ENCODE data around the gene PIAS4.

Gene PIAS4

GRCh38 chr19:4062419-4063368 is 55.2 kb downstream of the PIAS4 start:
- no peak overlapping the region for H3K27ac ChIP-seq (ENCODE audit: low read length)
- H3K4me1 ChIP-seq (ENCODE audit: insufficient read depth, low read length), result peaks cover 27% of the 10 kb centered on the region
- H2AFZ ChIP-seq (ENCODE audit: low read depth, low read length), result no peak overlapping the region

GRCh38 chr19:4063369-4064148 is 56.0 kb downstream of the PIAS4 start:
- peaks cover 49% of the 10 kb centered on the region for H3K36me3 ChIP-seq (ENCODE audit: insufficient read depth, low read length)

More at GRCh38 chr19:4062419-4063368, 55.2 kb downstream of the PIAS4 start:
- Histone ChIP-seq H3K79me2 (ENCODE audit: insufficient read depth, low read length) (peaks cover 84% of the 10 kb centered on the region), H3K4me3 (ENCODE audit: low read depth in 1 of 2, low read length in 2 of 2) (no peak overlapping the region), H3K9ac (ENCODE audit: low read depth, low read length) (peak overlapping the region; percentile 8; the same call in 1 of the 2 replicates), H3K4me2 (ENCODE audit: insufficient read depth, low read length) (peak overlapping the region; percentile 78; the same call in 1 of the 2 replicates), H3K9me3 (ENCODE audit: insufficient read depth, low read length, severe bottlenecking) (no peaks in the 10 kb centered on the region), H3K36me3 (ENCODE audit: insufficient read depth, low read length) (peaks cover 49% of the 10 kb centered on the region), H4K20me1 (ENCODE audit: insufficient read depth, low read length) (peaks cover 73% of the 10 kb centered on the region), H3K27me3 (ENCODE audit: insufficient read depth, low read length, poor library complexity) (no peaks in the 10 kb centered on the region)
- no peak for ATAC-seq (ENCODE audit: insufficient read depth, low read depth)
- DNase-seq, result no peak
- TF ChIP-seq EZH2 (IDR thresholded peaks at IDR 0.05; ENCODE audit: borderline replicate concordance, low read depth, low read length, severe bottlenecking) (no peak), CTCF (IDR thresholded peaks at IDR 0.05; ENCODE audit: borderline replicate concordance, extremely low read depth, low read length, poor library complexity, severe bottlenecking) (no peak)

GRCh38 chr19:4064149-4064495 is 56.6 kb downstream of the PIAS4 start:
- Histone ChIP-seq H2AFZ (ENCODE audit: low read depth, low read length) (no peak overlapping the region), H3K9me3 (ENCODE audit: insufficient read depth, low read length, severe bottlenecking) (no peaks in the 10 kb centered on the region), H3K79me2 (ENCODE audit: insufficient read depth, low read length) (peaks cover 75% of the 10 kb centered on the region), H3K9ac (ENCODE audit: low read depth, low read length) (peak overlapping the region; percentile 71), H3K36me3 (ENCODE audit: insufficient read depth, low read length) (peaks cover 45% of the 10 kb centered on the region), H4K20me1 (ENCODE audit: insufficient read depth, low read length) (peaks cover 58% of the 10 kb centered on the region), H3K4me2 (ENCODE audit: insufficient read depth, low read length) (peak overlapping the region; percentile 78), H3K4me1 (ENCODE audit: insufficient read depth, low read length) (peaks cover 38% of the 10 kb centered on the region), H3K27ac (ENCODE audit: low read length) (peak overlapping the region; percentile 73), H3K4me3 (ENCODE audit: low read depth in 1 of 2, low read length in 2 of 2) (peak overlapping the region; percentile 54 to 62; a peak in 3 of 4 replicates), H3K27me3 (ENCODE audit: insufficient read depth, low read length, poor library complexity) (no peaks in the 10 kb centered on the region)
- DNase-seq (no peak), ATAC-seq (ENCODE audit: insufficient read depth, low read depth) (no peak)
- TF ChIP-seq CTCF (IDR thresholded peaks at IDR 0.05; ENCODE audit: borderline replicate concordance, extremely low read depth, low read length, poor library complexity, severe bottlenecking) (no peak), EZH2 (IDR thresholded peaks at IDR 0.05; ENCODE audit: borderline replicate concordance, low read depth, low read length, severe bottlenecking) (no peak)

More at GRCh38 chr19:4063369-4064148, 56.0 kb downstream of the PIAS4 start:
- H3K27me3 ChIP-seq (ENCODE audit: insufficient read depth, low read length, poor library complexity), result no peaks in the 10 kb centered on the region
- no peaks in the 10 kb centered on the region for H3K9me3 ChIP-seq (ENCODE audit: insufficient read depth, low read length, severe bottlenecking)
- no peak for TF ChIP-seq EZH2 (IDR thresholded peaks at IDR 0.05; ENCODE audit: borderline replicate concordance, low read depth, low read length, severe bottlenecking)
- no peak for TF ChIP-seq CTCF (IDR thresholded peaks at IDR 0.05; ENCODE audit: borderline replicate concordance, extremely low read depth, low read length, poor library complexity, severe bottlenecking)
- peaks cover 81% of the 10 kb centered on the region for H3K79me2 ChIP-seq (ENCODE audit: insufficient read depth, low read length)
- H3K4me2 ChIP-seq (ENCODE audit: insufficient read depth, low read length), result peak overlapping the region; percentile 78
- H3K27ac ChIP-seq (ENCODE audit: low read length), result no peak overlapping the region
- H4K20me1 ChIP-seq (ENCODE audit: insufficient read depth, low read length), result peaks cover 64% of the 10 kb centered on the region
- H2AFZ ChIP-seq (ENCODE audit: low read depth, low read length), result no peak overlapping the region
- peak overlapping the region; percentile 71; the same call in 1 of the 2 replicates for H3K9ac ChIP-seq (ENCODE audit: low read depth, low read length)
- H3K4me3 ChIP-seq (ENCODE audit: low read depth in 1 of 2, low read length in 2 of 2), result 0 out of 4 replicates have a peak overlapping the region, but pooled peaks of 1 of the 2 experiments have one; percentile 62
- DNase-seq (no peak), ATAC-seq (ENCODE audit: insufficient read depth, low read depth) (no peak)
- H3K4me1 ChIP-seq (ENCODE audit: insufficient read depth, low read length), result peaks cover 35% of the 10 kb centered on the region
